IPS DF 6.9 (cell line): Measurements from ENCODE around the gene SMIM35.

ENCODE experiments used
- DNase-seq: peaks from one replicate; pipeline ENCODE4 v3.0.0-alpha.2; 2013; ENCODE audit warnings: low read depth, low spot score
- H3K27ac ChIP-seq: one replicate; pipeline ENCODE4 v1.5.1; 2013; ENCODE audit warnings: low read length, control low read depth
- H3K27me3 ChIP-seq: 2 replicates; pipeline ENCODE4 v1.6.1; 2013; ENCODE audit warnings: mild to moderate bottlenecking, low read length; ENCODE audit not compliant: control insufficient read depth, insufficient read depth
- H3K36me3 ChIP-seq: 2 replicates; pipeline ENCODE4 v1.6.1; 2013; ENCODE audit warnings: low read length; ENCODE audit not compliant: control insufficient read depth, insufficient read depth
- H3K4me1 ChIP-seq: 2 replicates; pipeline ENCODE4 v1.6.1; 2013; ENCODE audit warnings: low read length; ENCODE audit not compliant: control insufficient read depth, insufficient read depth
- H3K4me3 ChIP-seq: 2 replicates; pipeline ENCODE4 v1.5.1; 2013; ENCODE audit warnings: mild to moderate bottlenecking, low read length
- H3K9me3 ChIP-seq: 2 replicates; pipeline ENCODE4 v1.6.1; 2013; ENCODE audit warnings: low read length, inconsistent platforms; ENCODE audit not compliant: control insufficient read depth, insufficient read depth
- WGBS: extraction: QIAGEN DNeasy Blood & Tissue Kit; methylation state at CpG from one replicate; pipeline ENCODE4 v1.1.7; 2013; ENCODE audit warnings: mixed read lengths, missing lambda C conversion rate; ENCODE audit not compliant: insufficient read length, insufficient coverage; 5-methylcytosine and 5-hydroxymethylcytosine counted together

SMIM35 gene

GRCh38 chr11:118058311-118059245 is 28.2 kb downstream of the SMIM35 start:
- Histone ChIP-seq H3K4me3 (no peak overlapping the region), H3K4me1 (no peaks in the 10 kb centered on the region; the same call in 1 of the 2 replicates), H3K9me3 (no peaks in the 10 kb centered on the region), H3K27ac (no peak overlapping the region), H3K27me3 (no peaks in the 10 kb centered on the region), H3K36me3 (no peaks in the 10 kb centered on the region)
- no CpG with 5 or more reads among the region's 20 CpGs for WGBS
- DNase-seq: no peak

GRCh38 chr11:118057251-118058145 is 29.3 kb downstream of the SMIM35 start:
- H3K27me3 ChIP-seq: no peaks in the 10 kb centered on the region
- no peaks in the 10 kb centered on the region; the same call in 1 of the 2 replicates for H3K4me1 ChIP-seq
- no peak overlapping the region for H3K27ac ChIP-seq
- H3K36me3 ChIP-seq: no peaks in the 10 kb centered on the region
- H3K4me3 ChIP-seq: no peak overlapping the region
- H3K9me3 ChIP-seq: no peaks in the 10 kb centered on the region
- 100% methylated on average over 2 of the region's 14 CpGs for WGBS
- DNase-seq: no peak

GRCh38 chr11:118056806-118057205 is 30.0 kb downstream of the SMIM35 start:
- no peaks in the 10 kb centered on the region for H3K36me3 ChIP-seq
- no peak overlapping the region for H3K27ac ChIP-seq
- H3K9me3 ChIP-seq: no peaks in the 10 kb centered on the region
- no peak overlapping the region for H3K4me3 ChIP-seq
- no peaks in the 10 kb centered on the region; the same call in 1 of the 2 replicates for H3K4me1 ChIP-seq
- no CpG with 5 or more reads among the region's 8 CpGs for WGBS
- no peaks in the 10 kb centered on the region for H3K27me3 ChIP-seq
- DNase-seq: no peak

- no CpG with 5 or more reads among the region's 7 CpGs for WGBS
- Histone ChIP-seq H3K9me3 (no peaks in the 10 kb centered on the region), H3K27ac (no peak overlapping the region), H3K27me3 (no peaks in the 10 kb centered on the region), H3K36me3 (no peaks in the 10 kb centered on the region), H3K4me1 (no peaks in the 10 kb centered on the region; the same call in 1 of the 2 replicates), H3K4me3 (no peak overlapping the region)
- no peak for DNase-seq
These were observed 30.8 kb downstream of the SMIM35 start for GRCh38 chr11:118055966-118056365.

- H3K9me3 ChIP-seq: no peaks in the 10 kb centered on the region
- H3K36me3 ChIP-seq: no peaks in the 10 kb centered on the region
- no peaks in the 10 kb centered on the region for H3K27me3 ChIP-seq
- no peaks in the 10 kb centered on the region for H3K4me1 ChIP-seq
- H3K4me3 ChIP-seq: no peak overlapping the region
- WGBS: no CpG with 5 or more reads among the region's 12 CpGs
- H3K27ac ChIP-seq: no peak overlapping the region
- no peak for DNase-seq
These were observed 31.8 kb downstream of the SMIM35 start for GRCh38 chr11:118054712-118055640.

GRCh38 chr11:118052581-118053206 is 34.1 kb downstream of the SMIM35 start:
- no CpG with 5 or more reads among the region's 13 CpGs for WGBS
- H3K27me3 ChIP-seq: no peaks in the 10 kb centered on the region
- H3K4me1 ChIP-seq: no peaks in the 10 kb centered on the region
- H3K27ac ChIP-seq: no peak overlapping the region
- no peak overlapping the region for H3K4me3 ChIP-seq
- H3K36me3 ChIP-seq: no peaks in the 10 kb centered on the region
- no peak for DNase-seq
- no peaks in the 10 kb centered on the region for H3K9me3 ChIP-seq

- no peaks in the 10 kb centered on the region for H3K4me1 ChIP-seq
- no peak overlapping the region for H3K27ac ChIP-seq
- H3K36me3 ChIP-seq: no peaks in the 10 kb centered on the region
- no peaks in the 10 kb centered on the region for H3K9me3 ChIP-seq
- H3K27me3 ChIP-seq: no peaks in the 10 kb centered on the region
- WGBS: no CpG with 5 or more reads among the region's 16 CpGs
- no peak overlapping the region for H3K4me3 ChIP-seq
- no peak for DNase-seq
These were observed 34.9 kb downstream of the SMIM35 start for GRCh38 chr11:118051611-118052461.

- no peak overlapping the region for H3K4me3 ChIP-seq
- no peaks in the 10 kb centered on the region for H3K27me3 ChIP-seq
- DNase-seq: no peak
- H3K36me3 ChIP-seq: no peaks in the 10 kb centered on the region
- H3K4me1 ChIP-seq: no peaks in the 10 kb centered on the region
- no CpG with 5 or more reads among the region's 7 CpGs for WGBS
- no peak overlapping the region for H3K27ac ChIP-seq
- H3K9me3 ChIP-seq: no peaks in the 10 kb centered on the region
These were observed 35.6 kb downstream of the SMIM35 start for GRCh38 chr11:118051136-118051610.
